MM.1S (cell line): ENCODE data around the gene CCL20.

Experiments used
- EZH2 ChIP-seq: fragments of 300-600 bp; sonication (generic); optimal IDR thresholded peaks from 2 replicates; pipeline ENCODE3; 2017; ENCODE audit warnings: low read depth, mild to moderate bottlenecking, antibody characterized with exemption, low read length, mixed read lengths
- TF ChIP-seq, protein P1 (sequence below): fragments of 300-600 bp; sonication (generic); IDR thresholded peaks from 2 replicates; pipeline ENCODE4 v1.5.1; 2016; ENCODE audit warnings: antibody characterized with exemption, low read length, mixed read lengths

DNA sequence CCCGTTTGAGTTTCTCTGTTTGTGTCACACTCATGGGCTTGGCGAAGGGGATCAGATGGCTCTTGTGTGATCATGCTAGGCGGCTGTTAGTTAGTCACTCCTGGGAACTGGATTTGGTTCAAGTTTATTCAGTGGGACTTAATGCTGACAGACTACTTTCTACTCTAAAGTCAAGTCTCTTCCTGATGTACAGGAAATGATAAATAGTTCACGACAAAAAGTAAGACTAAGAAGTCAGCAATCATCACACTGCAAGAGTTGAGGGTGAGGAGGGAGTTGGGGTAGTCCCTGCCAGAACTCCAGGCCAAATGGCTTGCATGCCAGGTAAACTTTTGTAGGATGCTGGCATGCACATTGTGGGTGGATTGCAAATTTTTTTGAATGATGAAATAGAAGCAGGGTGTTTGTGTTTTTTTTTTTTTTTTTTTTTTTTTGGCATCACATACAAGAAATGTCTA is 25.1 kb upstream of the CCL20 start:
- TF ChIP-seq, protein P1, sequence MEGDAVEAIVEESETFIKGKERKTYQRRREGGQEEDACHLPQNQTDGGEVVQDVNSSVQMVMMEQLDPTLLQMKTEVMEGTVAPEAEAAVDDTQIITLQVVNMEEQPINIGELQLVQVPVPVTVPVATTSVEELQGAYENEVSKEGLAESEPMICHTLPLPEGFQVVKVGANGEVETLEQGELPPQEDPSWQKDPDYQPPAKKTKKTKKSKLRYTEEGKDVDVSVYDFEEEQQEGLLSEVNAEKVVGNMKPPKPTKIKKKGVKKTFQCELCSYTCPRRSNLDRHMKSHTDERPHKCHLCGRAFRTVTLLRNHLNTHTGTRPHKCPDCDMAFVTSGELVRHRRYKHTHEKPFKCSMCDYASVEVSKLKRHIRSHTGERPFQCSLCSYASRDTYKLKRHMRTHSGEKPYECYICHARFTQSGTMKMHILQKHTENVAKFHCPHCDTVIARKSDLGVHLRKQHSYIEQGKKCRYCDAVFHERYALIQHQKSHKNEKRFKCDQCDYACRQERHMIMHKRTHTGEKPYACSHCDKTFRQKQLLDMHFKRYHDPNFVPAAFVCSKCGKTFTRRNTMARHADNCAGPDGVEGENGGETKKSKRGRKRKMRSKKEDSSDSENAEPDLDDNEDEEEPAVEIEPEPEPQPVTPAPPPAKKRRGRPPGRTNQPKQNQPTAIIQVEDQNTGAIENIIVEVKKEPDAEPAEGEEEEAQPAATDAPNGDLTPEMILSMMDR = no peak
- TF ChIP-seq EZH2 = no peak
